ENCODE results near the gene DSP. TPM values are rescaled to one million over a fixed set of nuclear protein-coding genes. Genes with fewer than 3 reads are reported as not detected.

Gene DSP
- total RNA-seq, 1 donor from 2014 or later = 80.1 TPM

GRCh38 chr6:7542065-7542873 is 798 bp downstream of the DSP start:
- DNase-seq (ENCODE audit: low read depth) = no peak
- peak overlapping the region; percentile 90 for H3K4me3 ChIP-seq (ENCODE audit: low read depth, low read length)
- TF ChIP-seq, protein P1, sequence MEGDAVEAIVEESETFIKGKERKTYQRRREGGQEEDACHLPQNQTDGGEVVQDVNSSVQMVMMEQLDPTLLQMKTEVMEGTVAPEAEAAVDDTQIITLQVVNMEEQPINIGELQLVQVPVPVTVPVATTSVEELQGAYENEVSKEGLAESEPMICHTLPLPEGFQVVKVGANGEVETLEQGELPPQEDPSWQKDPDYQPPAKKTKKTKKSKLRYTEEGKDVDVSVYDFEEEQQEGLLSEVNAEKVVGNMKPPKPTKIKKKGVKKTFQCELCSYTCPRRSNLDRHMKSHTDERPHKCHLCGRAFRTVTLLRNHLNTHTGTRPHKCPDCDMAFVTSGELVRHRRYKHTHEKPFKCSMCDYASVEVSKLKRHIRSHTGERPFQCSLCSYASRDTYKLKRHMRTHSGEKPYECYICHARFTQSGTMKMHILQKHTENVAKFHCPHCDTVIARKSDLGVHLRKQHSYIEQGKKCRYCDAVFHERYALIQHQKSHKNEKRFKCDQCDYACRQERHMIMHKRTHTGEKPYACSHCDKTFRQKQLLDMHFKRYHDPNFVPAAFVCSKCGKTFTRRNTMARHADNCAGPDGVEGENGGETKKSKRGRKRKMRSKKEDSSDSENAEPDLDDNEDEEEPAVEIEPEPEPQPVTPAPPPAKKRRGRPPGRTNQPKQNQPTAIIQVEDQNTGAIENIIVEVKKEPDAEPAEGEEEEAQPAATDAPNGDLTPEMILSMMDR (conservative IDR thresholded peaks at IDR 0.05; ENCODE audit: low read depth, low read length) = no peak

GRCh38 chr6:7542874-7543624 is 1.6 kb downstream of the DSP start:
- no peak for DNase-seq (ENCODE audit: low read depth)
- TF ChIP-seq, protein P1 (conservative IDR thresholded peaks at IDR 0.05; ENCODE audit: low read depth, low read length) = no peak

DNA sequence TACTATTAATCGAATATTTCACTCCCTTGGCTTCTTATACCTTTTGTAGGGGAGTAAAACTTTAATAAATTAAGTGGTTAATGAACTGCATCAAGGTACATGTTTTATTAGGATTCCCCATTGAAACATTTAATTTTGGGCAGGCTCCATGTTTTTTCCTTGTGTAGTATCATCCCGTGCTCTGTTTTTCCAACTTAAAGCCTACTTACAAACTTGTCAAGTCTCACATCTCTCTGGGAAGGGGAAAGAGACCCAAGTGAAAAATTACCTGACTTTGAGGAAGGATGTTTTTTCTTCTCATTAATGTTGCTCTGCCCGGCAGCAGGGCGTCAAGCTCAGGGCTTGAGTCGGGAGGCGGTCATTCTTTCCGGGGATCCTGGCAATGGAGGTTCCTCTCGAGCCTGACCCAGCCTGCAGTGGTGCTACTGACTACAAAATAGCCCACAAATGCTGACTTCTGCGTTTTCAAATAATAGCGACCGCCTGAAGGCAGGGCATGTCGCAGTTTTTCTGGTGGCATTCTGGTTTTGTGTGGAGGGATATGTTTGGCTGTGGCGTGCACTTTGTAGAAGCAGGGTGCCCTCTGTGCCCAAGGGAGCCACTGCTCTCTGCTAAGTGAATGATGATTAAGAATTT is 2.4 kb downstream of the DSP start:
- DNase-seq (ENCODE audit: low read depth) = no peak
- H3K4me3 ChIP-seq (ENCODE audit: low read depth, low read length) = peak overlapping the region; percentile 90
- TF ChIP-seq, protein P1 (conservative IDR thresholded peaks at IDR 0.05; ENCODE audit: low read depth, low read length) = no peak

More at GRCh38 chr6:7542874-7543624, 1.6 kb downstream of the DSP start:
- H3K4me3 ChIP-seq (ENCODE audit: low read depth, low read length) = peak overlapping the region; percentile 90

DNA sequence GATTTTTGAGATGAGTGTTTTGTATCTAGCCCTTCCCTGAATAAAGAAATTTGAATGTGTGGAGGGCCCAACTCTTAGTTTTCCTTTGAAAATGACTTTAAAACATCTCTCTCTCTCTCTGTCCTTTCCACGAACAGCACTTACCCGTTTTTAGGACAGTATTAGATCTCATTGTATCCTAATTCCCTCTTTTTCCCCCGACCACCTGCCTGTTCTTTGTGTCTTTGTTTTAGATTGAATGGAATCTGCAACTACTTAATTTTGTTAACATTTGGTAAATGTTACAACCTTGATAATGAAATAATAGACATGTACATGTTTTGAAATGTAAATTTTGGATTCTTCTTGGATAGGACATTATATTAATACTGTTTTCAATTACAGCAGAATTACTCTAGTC is 3.1 kb downstream of the DSP start:
- no peak for DNase-seq (ENCODE audit: low read depth)
- TF ChIP-seq, protein P1 (conservative IDR thresholded peaks at IDR 0.05; ENCODE audit: low read depth, low read length) = no peak

GRCh38 chr6:7545316-7546019 is 4.0 kb downstream of the DSP start:
- DNase-seq (ENCODE audit: low read depth) = no peak
- no peak overlapping the region for H3K4me3 ChIP-seq (ENCODE audit: low read depth, low read length)
- TF ChIP-seq, protein P1 (conservative IDR thresholded peaks at IDR 0.05; ENCODE audit: low read depth, low read length) = no peak

More for the DNA sequence above, 3.1 kb downstream of the DSP start:
- no peak overlapping the region for H3K4me3 ChIP-seq (ENCODE audit: low read depth, low read length)

DNA sequence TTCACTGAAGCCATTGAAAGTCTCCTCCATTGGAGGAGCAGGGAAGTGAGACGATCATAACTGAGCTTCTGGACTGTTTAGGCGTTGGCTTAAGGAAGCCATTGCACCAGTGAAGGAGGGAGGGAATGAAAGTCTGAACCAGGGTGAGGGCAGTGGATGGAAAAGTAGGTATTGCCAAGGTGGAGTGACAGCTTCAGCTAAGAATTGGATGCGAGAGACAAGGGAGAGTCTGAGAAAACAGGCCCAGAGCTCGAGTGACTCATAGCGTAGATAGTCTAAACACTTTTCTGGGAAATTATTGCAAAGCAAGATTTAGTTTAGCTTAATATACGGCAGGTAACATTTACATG is 4.5 kb downstream of the DSP start:
- TF ChIP-seq, protein P1 (conservative IDR thresholded peaks at IDR 0.05; ENCODE audit: low read depth, low read length) = no peak
- H3K4me3 ChIP-seq (ENCODE audit: low read depth, low read length) = no peak overlapping the region
- no peak for DNase-seq (ENCODE audit: low read depth)

Data from epithelial cell of proximal tubule (primary cell).